LNCAP (cell line): ENCODE data around the gene ETS1.

ENCODE experiments used
- TF ChIP-seq, protein P1 (sequence below): fragments of 450-650 bp; IDR thresholded peaks from 2 replicates; pipeline ENCODE4 v1.5.1; 2017; ENCODE audit warnings: mild to moderate bottlenecking

The ETS1 gene

DNA sequence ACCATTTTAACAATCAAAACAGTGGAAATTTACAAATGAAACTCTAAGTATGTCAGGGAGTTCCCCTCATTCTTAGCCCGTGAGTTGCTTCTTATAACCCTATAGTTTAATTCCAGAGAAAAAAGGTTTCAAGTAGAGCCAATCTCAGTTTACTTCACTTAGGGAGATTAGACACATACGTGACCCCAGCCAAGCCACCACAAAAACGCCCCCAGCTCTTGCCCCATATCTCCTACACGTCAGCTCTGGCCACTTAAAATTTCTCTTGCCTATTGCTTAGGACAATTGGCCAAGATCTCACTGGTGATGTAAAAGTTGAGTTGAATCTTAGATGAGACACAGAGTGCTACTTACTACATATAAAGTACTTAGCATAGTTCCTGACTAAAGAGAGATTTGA is 166.4 kb downstream of the ETS1 start:
- TF ChIP-seq, protein P1, sequence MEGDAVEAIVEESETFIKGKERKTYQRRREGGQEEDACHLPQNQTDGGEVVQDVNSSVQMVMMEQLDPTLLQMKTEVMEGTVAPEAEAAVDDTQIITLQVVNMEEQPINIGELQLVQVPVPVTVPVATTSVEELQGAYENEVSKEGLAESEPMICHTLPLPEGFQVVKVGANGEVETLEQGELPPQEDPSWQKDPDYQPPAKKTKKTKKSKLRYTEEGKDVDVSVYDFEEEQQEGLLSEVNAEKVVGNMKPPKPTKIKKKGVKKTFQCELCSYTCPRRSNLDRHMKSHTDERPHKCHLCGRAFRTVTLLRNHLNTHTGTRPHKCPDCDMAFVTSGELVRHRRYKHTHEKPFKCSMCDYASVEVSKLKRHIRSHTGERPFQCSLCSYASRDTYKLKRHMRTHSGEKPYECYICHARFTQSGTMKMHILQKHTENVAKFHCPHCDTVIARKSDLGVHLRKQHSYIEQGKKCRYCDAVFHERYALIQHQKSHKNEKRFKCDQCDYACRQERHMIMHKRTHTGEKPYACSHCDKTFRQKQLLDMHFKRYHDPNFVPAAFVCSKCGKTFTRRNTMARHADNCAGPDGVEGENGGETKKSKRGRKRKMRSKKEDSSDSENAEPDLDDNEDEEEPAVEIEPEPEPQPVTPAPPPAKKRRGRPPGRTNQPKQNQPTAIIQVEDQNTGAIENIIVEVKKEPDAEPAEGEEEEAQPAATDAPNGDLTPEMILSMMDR = no peak

DNA sequence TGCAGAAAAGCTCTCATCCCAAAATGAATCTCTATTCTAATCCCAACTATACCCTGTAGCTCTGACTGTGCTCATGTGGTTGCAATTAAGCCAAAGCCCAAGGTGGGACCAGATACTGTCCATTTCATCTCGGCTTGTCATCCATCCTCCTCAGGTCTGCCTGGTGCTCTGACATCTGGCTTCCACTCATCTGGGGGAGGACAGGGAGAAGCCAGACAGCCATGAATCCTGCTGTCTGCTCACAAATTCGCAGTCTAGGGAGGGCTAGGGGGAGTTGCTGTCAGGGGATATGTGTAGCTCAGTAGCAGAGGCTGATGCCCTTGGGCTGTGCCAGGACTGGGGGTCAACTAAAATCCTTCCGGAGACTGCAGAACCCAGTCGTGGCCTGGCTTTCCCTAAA is 167.1 kb downstream of the ETS1 start:
- TF ChIP-seq, protein P1 = no peak

DNA sequence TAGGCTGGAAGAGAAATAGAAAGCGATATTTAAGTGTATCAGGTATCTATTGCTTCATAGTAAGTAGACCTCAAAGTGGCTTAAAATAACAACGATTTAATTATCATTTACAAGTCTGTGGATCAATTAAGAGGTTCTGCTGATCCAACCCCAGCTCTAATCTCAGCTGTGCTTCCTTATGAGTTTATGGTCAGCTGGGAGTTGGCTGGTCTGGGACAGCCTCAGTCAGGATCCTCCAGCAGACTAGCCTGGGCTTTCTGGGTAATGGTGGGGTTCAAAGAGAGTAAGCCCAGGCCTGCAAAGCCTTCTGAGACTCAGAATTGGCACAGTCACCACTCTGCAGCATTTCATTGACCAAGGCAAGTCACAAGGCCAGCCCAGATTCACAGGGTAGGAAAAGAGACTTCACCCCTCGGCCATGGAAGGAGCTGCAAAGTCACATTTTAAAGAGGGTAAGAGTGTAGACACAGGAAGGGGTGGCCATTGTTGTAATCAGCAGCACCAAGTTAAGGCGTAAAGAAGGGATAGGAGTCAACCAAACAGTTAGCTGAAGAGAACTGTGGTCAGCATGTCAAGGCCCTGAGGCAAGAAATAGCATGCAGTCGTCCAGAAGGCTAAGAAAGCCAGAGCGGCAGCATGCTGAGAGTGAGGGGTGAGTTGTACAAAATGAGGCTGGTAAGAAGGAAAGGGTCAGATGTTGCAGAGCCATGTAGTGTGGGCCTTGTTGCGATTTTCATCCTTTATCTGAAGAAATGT is 168.2 kb downstream of the ETS1 start:
- TF ChIP-seq, protein P1 = no peak

DNA sequence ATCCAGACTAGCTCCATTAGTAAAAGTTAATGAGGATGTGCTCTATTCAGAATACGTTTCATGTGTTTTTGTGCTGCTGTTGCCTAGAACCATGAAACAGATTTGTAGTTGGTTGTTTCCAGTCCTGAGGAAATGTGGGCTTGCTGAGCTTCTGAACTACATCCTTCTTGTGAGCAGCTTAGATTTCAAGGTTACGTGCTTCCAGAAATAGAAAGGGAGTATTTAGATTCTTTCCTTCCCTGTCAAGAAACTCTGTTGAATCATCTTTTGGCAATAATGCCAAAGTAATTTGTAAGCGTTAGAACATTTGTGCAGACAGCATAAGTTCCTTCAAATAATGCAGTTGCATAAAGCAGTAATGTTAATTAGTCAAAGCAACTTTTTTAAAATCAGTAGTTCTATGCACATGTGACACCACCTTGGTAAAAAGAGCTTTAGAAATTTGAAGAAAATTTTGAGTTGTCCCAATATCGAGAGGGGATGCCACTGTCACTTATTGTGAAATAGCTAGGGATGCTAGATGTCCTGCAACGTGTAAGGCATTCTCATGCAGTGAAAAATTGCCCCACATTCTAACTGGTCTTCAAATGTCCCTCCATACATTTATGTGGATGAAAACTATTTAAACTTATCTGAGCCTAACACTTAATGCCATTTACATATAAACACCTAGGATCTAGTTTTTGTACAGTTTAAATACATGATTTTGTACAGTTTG is 169.6 kb downstream of the ETS1 start:
- TF ChIP-seq, protein P1 = no peak

DNA sequence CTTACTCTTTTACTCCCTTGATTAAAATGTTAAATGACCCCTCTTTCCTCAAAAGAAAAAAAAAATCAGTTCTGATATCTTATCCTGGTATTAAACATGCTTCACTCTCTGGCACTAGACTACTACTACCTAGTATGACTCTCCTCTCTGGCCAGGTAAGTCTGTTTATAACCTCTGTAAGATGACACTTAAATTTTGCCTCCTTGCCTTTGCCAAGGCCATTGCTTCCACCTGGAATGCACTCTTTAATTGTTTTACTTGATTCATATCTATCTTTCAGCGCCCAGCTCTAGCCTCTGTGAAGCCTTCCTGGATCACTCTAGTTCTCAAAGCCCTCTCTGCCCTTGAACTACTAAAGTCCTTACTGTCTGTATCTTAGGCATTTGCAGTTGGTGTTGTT is 170.4 kb downstream of the ETS1 start:
- TF ChIP-seq, protein P1 = no peak

DNA sequence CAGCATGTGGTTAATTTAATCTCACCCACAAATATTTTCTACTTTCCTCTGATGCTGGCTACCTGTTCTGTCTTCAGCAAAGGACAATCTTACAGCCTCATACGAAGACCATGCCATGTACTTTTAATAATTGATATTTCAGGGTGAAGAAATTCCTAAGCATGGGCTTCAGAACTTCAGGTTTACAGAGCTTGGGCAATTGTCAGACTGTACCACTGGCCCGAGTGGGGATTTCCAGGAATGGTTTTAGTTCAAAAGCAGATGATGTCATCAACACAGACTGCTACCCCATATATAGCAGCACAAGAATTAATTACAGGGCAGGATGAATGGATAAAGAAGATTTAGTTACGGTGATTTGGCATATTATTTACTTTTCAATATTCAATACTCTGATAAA is 171.8 kb downstream of the ETS1 start:
- TF ChIP-seq, protein P1 = no peak

DNA sequence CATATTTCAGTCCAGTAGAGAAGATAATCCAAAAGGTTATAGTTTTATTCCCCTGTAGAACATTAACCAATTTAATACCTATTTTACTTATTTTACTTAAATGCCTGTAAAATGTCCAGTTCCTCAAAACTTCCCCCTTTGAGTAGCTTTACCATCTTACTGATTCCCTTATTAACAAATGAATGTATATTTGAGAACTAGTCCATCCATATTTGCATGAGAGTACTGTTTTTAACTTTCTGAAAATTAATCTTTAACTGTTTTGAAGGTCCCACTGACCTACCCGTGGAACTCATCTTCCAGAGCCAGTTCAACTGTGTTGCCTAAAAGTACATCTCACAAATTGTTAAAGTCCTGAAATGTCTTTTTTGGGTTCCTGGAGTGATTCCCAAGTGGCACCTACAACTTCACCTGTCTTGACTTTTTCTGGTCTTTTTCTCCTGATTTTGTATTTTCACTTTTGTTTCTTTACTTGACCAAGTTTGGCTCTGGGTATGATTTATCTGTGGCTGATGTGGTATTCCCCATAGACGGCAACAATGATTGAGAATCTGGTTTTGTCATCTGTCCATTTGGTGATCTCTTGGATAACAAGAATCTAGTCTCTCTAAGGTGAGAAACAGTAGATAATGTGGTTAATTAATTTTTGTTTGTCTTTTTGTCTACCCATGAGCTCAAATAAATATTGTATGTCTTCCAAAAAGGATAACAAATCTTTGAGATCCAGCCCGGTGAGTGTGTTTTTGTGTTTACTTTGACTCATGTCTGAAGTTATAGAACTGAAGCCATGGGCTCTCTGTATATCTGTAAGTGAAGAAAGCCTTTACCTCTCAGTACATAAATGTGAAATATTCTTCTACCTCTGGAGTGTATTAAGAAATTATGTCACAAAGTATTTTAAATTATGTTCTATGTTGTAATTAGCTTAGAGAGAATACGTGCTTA is 174.2 kb downstream of the ETS1 start:
- TF ChIP-seq, protein P1 = no peak
